ENCODE measurements around the gene TRPV4. TPM values are rescaled to one million over a fixed set of nuclear protein-coding genes. Genes with fewer than 3 reads are reported as not detected.

Gene TRPV4
- under 1 TPM; 0.43 to 0.92 (median 0.48) TPM for total RNA-seq
- long read RNA-seq, donor 1, partial matches to known transcripts, result 1 of 1 reads
- long read RNA-seq, donor 1, other reads (novel, unspliced or antisense), result 0 of 1 reads
- long read RNA-seq, donor 2, partial matches to known transcripts, result 1 of 1 reads
- long read RNA-seq, donor 2, other reads (novel, unspliced or antisense), result 0 of 1 reads

- intact Hi-C loops (cut with DNase I, micrococcal nuclease), result no loop called here
- Histone ChIP-seq H3K4me3 (no peak within 1 kb of the TSS), H3K36me3 (ENCODE audit: low read depth) (no peaks in the 10 kb centered on the region), H3K4me1 (ENCODE audit: low read depth) (no peaks in the 10 kb centered on the region), H3K9me3 (no peaks in the 10 kb centered on the region)
- TF ChIP-seq CTCF (IDR thresholded peaks at IDR 0.05), result no peak
- DNase-seq (no peak), ATAC-seq (peak; percentile 42)
These were observed at the start of gene TRPV4 for GRCh38 chr12:109833307-109834189. Gene TRPV4 (minus strand): TSS chr12:109833398. CDS start chr12:109814796, 18,602 bp downstream.

GRCh38 chr12:109881752-109882151, 48.6 kb upstream of the TRPV4 start:
- Histone ChIP-seq H3K9me3 (no peaks in the 10 kb centered on the region), H3K36me3 (ENCODE audit: low read depth) (no peaks in the 10 kb centered on the region), H3K4me3 (no peak overlapping the region), H3K4me1 (ENCODE audit: low read depth) (peaks cover 12% of the 10 kb centered on the region)
- no peak for ATAC-seq
- no peak for TF ChIP-seq CTCF (IDR thresholded peaks at IDR 0.05)
- intact Hi-C loops (cut with DNase I, micrococcal nuclease), result loop anchor here in 1 of 2 donors (10.0 kb wide), 1 partner anchor 77 kb away; no protein-coding TSS in a partner anchor
- DNase-seq, result no peak

DNA sequence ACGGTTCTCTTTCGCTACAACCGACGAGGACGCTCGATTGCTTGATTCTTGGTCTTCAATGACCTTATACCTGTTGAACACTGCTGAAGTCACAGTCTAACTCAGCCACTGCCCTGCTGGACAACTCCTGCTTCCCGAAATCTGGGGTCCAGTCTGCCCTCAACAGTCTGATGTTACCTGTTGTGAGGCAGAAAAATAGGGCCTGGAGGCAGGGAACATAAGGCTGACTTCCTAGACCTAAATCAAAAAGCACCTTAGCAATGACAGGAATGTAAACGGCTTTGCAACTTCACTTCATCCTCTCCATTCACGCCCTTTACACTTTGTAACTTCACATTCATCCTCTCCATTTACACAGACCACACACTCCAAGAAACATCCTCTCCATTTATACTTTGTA, 47.7 kb upstream of the TRPV4 start:
- no peak for DNase-seq

DNA sequence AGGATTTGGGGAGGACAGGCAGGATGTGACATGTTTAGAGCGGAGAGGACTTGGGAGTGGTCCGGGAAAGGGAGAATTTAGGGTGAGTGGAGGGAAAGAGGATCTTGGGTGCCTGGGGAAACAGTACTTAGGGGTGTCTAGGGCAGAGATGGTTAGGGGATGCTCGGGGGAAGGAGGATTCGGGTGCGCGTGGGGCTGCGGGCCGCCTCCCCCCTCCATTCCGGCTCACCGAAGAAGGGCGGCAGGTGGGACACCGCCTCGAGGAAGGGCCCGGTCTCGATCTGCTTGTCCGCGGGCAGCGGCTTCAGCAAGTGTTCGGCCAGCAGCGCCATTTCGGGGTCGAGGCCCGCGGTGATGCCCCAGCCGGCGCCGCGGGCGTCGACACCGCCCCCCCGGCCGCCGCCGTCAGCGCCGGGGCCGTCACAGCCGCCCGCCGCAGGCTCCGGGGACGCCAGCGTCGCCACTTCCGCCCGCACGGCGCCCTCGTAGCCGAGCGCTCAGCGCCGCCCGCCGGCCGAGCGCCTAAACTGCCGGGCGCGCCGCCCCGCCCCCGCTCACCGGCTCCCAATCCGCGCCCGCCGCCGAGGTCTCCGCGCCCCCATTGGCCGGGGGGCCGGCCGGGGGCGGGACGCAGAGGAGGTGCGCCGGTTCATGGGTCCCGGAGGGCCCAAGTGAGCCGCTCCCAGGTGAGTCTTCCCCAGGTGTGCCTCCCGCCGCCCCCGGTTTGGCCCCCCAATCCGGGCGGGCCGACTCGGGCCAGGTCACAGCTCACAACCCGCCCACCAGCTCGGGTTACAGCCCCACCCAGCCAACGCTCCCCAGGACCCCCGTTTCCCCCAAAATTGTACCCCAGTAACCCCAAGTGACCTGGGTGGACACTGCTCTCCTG, 47.1 kb upstream of the TRPV4 start, which contains the start of gene GLTP:
GLTP (minus strand) TSS at position 499 of the 889 bp plus-strand sequence; CDS start at position 332, 167 bp downstream.
- Histone ChIP-seq H3K4me1 (ENCODE audit: low read depth) (peaks cover 18% of the 10 kb centered on the region), H3K4me3 (peak within 1 kb of the TSS; percentile 60), H3K9me3 (no peaks in the 10 kb centered on the region), H3K36me3 (ENCODE audit: low read depth) (no peaks in the 10 kb centered on the region)
- intact Hi-C loops (cut with DNase I, micrococcal nuclease), result loop anchor here in 1 of 2 donors (10.0 kb wide), 1 partner anchor 75 kb away; no protein-coding TSS in a partner anchor
- peak; percentile 93 for ATAC-seq
- DNase-seq, result peak; percentile 88 to 95 (median 91)
- peak; percentile 77 for TF ChIP-seq CTCF (IDR thresholded peaks at IDR 0.05)

More for the DNA sequence above, 47.7 kb upstream of the TRPV4 start:
- peak; percentile 9 for ATAC-seq
- H3K4me3 ChIP-seq, result peak overlapping the region; percentile 60
- peaks cover 14% of the 10 kb centered on the region for H3K4me1 ChIP-seq (ENCODE audit: low read depth)
- no peak for TF ChIP-seq CTCF (IDR thresholded peaks at IDR 0.05)
- intact Hi-C loops (cut with DNase I, micrococcal nuclease), result loop anchor here in 1 of 2 donors (10.0 kb wide), 1 partner anchor 76 kb away; no protein-coding TSS in a partner anchor
- H3K36me3 ChIP-seq (ENCODE audit: low read depth), result no peaks in the 10 kb centered on the region
- no peaks in the 10 kb centered on the region for H3K9me3 ChIP-seq

Data from mucosa of descending colon (tissue), 3 donors.